ENCODE results near the gene TNFRSF19. TPM values are rescaled to one million over a fixed set of nuclear protein-coding genes. Genes with fewer than 3 reads are reported as not detected.

TNFRSF19 gene
- total and polyA plus RNA-seq, 2 of the 13 experiments (the other 11 are each of a cell fraction or from before 2014, with no cell fraction given), result 75.3 to 77.7 TPM

GRCh38 chr13:23612182-23612581 lies 42.0 kb downstream of the TNFRSF19 start:
- POLR2A ChIA-PET, result no interaction called here
- WGBS (ENCODE audit: low lambda C conversion rate), result 100% methylated on average over 1 of the region's 1 CpG
- DNase-seq (ENCODE audit: low spot score), result no peak

GRCh38 chr13:23612731-23613130 lies 42.5 kb downstream of the TNFRSF19 start:
- peaks cover 29% of the 10 kb centered on the region for H3K79me2 ChIP-seq (ENCODE audit: insufficient read depth, low read length)
- intact Hi-C loops (cut with micrococcal nuclease; ENCODE audit: unreplicated experiment) (no loop called here), in situ Hi-C loops (cut with HindIII; ENCODE audit: extremely low pct_ligation_motif_present, low pct_unique_long_range_greater_than_20kb) (no loop called here)
- peaks cover 100% of the 10 kb centered on the region for H3K4me1 ChIP-seq (ENCODE audit: insufficient read depth, low read length)
- H3K9ac ChIP-seq (ENCODE audit: insufficient read depth, low read depth, low read length), result no peak overlapping the region
- H2AFZ ChIP-seq (ENCODE audit: low read length), result no peak overlapping the region
- no peak overlapping the region for H3K4me2 ChIP-seq (ENCODE audit: low read depth, low read length)
- peak overlapping the region; percentile 86 for H3K27ac ChIP-seq (ENCODE audit: extremely low read length, insufficient read depth, low read length)
- BruUV-seq (replicated peaks), result no TSS peak
- no peaks in the 10 kb centered on the region for H3K27me3 ChIP-seq (ENCODE audit: control insufficient read depth in 1 of 2, insufficient read depth in 2 of 2, low read length in 2 of 2)
- POLR2A ChIA-PET, result no interaction called here
- H3K4me3 ChIP-seq (replicated peaks in 1 of 3; ENCODE audit: insufficient read depth in 1 of 3, low read depth in 2 of 3, low read length in 3 of 3), result no peak overlapping the region
- ATAC-seq (no peak), DNase-seq (ENCODE audit: low spot score) (no peak), FAIRE-seq (no peak)
- WGBS (ENCODE audit: low lambda C conversion rate), result 100% methylated on average over 2 of the region's 2 CpGs
- CTCF ChIA-PET (ENCODE audit: low intra/inter-chr PET ratio, low total read pairs), result no interaction called here
- H4K20me1 ChIP-seq (ENCODE audit: insufficient read depth, low read length), result no peaks in the 10 kb centered on the region
- no peaks in the 10 kb centered on the region for H3K9me3 ChIP-seq (ENCODE audit: low read length)
- H3K36me3 ChIP-seq (replicated peaks in 1 of 2; ENCODE audit: control insufficient read depth in 1 of 2, insufficient read depth in 2 of 2, low read length in 2 of 2), result peaks cover 7 to 24% of the 10 kb centered on the region in 2 experiments
- no peak for TF ChIP-seq KAT7 (CRISPR knock-in tag; IDR thresholded peaks at IDR 0.05; ENCODE audit: borderline replicate concordance)
- TF ChIP-seq ZFP82 (CRISPR knock-in tag; IDR thresholded peaks at IDR 0.05; ENCODE audit: borderline replicate concordance), result no peak
- no peak for TF ChIP-seq NFATC3 (CRISPR knock-in tag; IDR thresholded peaks at IDR 0.05)
- TF ChIP-seq ZNF615 (CRISPR knock-in tag; IDR thresholded peaks at IDR 0.05; ENCODE audit: borderline replicate concordance), result no peak
- no peak for TF ChIP-seq ATF7 (IDR thresholded peaks at IDR 0.05)
- TF ChIP-seq ATF7 (CRISPR knock-in tag; IDR thresholded peaks at IDR 0.05), result no peak
- TF ChIP-seq NFIB (CRISPR knock-in tag; IDR thresholded peaks at IDR 0.05; ENCODE audit: borderline replicate concordance), result no peak
- TF ChIP-seq SCMH1 (CRISPR knock-in tag; IDR thresholded peaks at IDR 0.05; ENCODE audit: borderline replicate concordance), result no peak
- TF ChIP-seq, protein P1, sequence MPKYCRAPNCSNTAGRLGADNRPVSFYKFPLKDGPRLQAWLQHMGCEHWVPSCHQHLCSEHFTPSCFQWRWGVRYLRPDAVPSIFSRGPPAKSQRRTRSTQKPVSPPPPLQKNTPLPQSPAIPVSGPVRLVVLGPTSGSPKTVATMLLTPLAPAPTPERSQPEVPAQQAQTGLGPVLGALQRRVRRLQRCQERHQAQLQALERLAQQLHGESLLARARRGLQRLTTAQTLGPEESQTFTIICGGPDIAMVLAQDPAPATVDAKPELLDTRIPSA (CRISPR knock-in tag; IDR thresholded peaks at IDR 0.05; ENCODE audit: borderline replicate concordance), result no peak
- TF ChIP-seq, protein P2, sequence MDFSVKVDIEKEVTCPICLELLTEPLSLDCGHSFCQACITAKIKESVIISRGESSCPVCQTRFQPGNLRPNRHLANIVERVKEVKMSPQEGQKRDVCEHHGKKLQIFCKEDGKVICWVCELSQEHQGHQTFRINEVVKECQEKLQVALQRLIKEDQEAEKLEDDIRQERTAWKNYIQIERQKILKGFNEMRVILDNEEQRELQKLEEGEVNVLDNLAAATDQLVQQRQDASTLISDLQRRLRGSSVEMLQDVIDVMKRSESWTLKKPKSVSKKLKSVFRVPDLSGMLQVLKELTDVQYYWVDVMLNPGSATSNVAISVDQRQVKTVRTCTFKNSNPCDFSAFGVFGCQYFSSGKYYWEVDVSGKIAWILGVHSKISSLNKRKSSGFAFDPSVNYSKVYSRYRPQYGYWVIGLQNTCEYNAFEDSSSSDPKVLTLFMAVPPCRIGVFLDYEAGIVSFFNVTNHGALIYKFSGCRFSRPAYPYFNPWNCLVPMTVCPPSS (IDR thresholded peaks at IDR 0.05), result no peak
- no peak for TF ChIP-seq ZNF382 (CRISPR knock-in tag; IDR thresholded peaks at IDR 0.05; ENCODE audit: borderline replicate concordance)
- no peak for TF ChIP-seq JUN (CRISPR knock-in tag; IDR thresholded peaks at IDR 0.05)
- no peak for TF ChIP-seq ZNF276 (CRISPR knock-in tag; IDR thresholded peaks at IDR 0.05; ENCODE audit: low read depth)
- TF ChIP-seq PHF5A (CRISPR knock-in tag; IDR thresholded peaks at IDR 0.05; ENCODE audit: low read depth, unreplicated experiment), result no peak
- TF ChIP-seq ZFP41 (CRISPR knock-in tag; IDR thresholded peaks at IDR 0.05; ENCODE audit: borderline replicate concordance), result no peak

More at GRCh38 chr13:23612182-23612581, 42.0 kb downstream of the TNFRSF19 start:
- Histone ChIP-seq H3K36me3 (replicated peaks in 1 of 2; ENCODE audit: control insufficient read depth in 1 of 2, insufficient read depth in 2 of 2, low read length in 2 of 2) (peaks cover 2 to 19% of the 10 kb centered on the region in 2 experiments), H3K27ac (ENCODE audit: extremely low read length, insufficient read depth, low read length) (peak overlapping the region; percentile 81), H3K9ac (ENCODE audit: insufficient read depth, low read depth, low read length) (no peak overlapping the region), H3K79me2 (ENCODE audit: insufficient read depth, low read length) (peaks cover 23% of the 10 kb centered on the region), H3K4me2 (ENCODE audit: low read depth, low read length) (no peak overlapping the region), H3K9me3 (ENCODE audit: low read length) (no peaks in the 10 kb centered on the region), H4K20me1 (ENCODE audit: insufficient read depth, low read length) (no peaks in the 10 kb centered on the region), H3K27me3 (ENCODE audit: control insufficient read depth in 1 of 2, insufficient read depth in 2 of 2, low read length in 2 of 2) (no peaks in the 10 kb centered on the region), H2AFZ (ENCODE audit: low read length) (no peak overlapping the region), H3K4me3 (replicated peaks in 1 of 3; ENCODE audit: insufficient read depth in 1 of 3, low read depth in 2 of 3, low read length in 3 of 3) (no peak overlapping the region), H3K4me1 (ENCODE audit: insufficient read depth, low read length) (peaks cover 97% of the 10 kb centered on the region)
- FAIRE-seq (no peak), ATAC-seq (no peak)
- intact Hi-C loops (cut with micrococcal nuclease; ENCODE audit: unreplicated experiment), result no loop called here
- in situ Hi-C loops (cut with HindIII; ENCODE audit: extremely low pct_ligation_motif_present, low pct_unique_long_range_greater_than_20kb), result no loop called here
- no TSS peak for BruUV-seq (replicated peaks)
- CTCF ChIA-PET (ENCODE audit: low intra/inter-chr PET ratio, low total read pairs), result no interaction called here
- TF ChIP-seq ZNF678 (CRISPR knock-in tag; IDR thresholded peaks at IDR 0.05) (no peak), ZNF564 (CRISPR knock-in tag; IDR thresholded peaks at IDR 0.05) (no peak)
